Mammary microvascular endothelial cell (primary cell): ENCODE data around the gene DOCK3. TPM values are rescaled to one million over a fixed set of nuclear protein-coding genes. Genes with fewer than 3 reads are reported as not detected.

Experiments
- total RNA-seq: library from RNA; depleted of rRNA; stranded (reverse); fragments of >200 nt; gene quantifications from 2 replicates; pipeline ENCODE4 v1.2.3, GENCODE V29; 2015

The DOCK3 gene
- 0.07 and 0.15 TPM in 2 replicates for total RNA-seq

DNA sequence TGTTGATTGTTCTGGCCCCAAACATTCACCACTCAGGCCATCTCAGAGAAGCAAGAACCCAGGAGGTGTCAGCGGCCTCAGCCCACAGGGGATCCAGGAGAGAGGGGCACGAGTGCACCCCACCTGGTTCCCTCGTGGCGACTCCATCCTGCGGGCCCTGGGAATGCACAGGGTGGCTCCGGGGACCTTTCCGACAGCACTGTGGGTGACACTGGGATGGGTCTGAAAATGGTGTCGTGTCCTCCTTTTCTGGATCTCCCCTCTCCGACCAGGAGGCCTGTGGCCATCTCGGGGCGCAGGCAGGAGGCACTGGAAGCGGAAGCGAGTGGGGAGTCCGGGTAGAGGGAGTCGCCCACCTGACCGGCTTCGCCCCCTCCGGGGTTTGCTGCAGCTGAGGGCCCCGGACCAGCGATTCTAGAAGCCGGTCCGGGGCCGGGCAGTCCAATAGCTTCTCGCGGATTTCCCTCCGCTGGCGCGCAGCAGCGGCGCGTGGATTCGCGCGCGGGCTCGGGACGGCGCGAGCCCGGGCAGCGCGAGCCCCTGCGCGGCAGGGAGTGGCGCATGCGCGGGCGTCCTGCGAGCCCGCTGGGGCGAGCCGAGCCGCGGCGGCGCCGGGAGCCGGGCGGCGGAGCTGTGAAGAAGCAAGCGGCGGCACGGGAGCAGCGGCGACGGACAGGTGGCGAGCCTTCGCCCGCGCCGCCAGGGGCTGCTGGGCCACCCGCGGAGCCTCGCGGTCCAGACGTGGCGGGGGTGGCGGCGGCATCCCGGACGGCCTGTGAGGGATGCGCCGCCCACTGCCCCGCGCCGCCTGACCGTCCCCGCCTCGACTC is at the start of gene DOCK3:
Gene DOCK3, plus strand, starts transcription at position 579 of the 830 bp plus-strand sequence. CDS start 337 bp downstream, outside the sequence.

GRCh38 chr3:51384726-51385473 is 710.2 kb downstream of the DOCK3 start, which contains the start of gene MANF:
MANF (plus strand) TSS chr3:51385291; CDS start chr3:51385343, 52 bp downstream.

GRCh38 chr3:51391075-51391565 is 716.4 kb downstream of the DOCK3 start, which contains the start of gene RBM15B:
RBM15B (plus strand) TSS chr3:51391285; CDS start chr3:51391400, 115 bp downstream.

Other genes with a start within 250 kb of the DOCK3 start
- gene CACNA2D2, start 171.3 kb upstream of the DOCK3 start, total RNA-seq, result 0.05 TPM in 1 of 2 replicates, not detected in the other
- 0.74 and 0.80 TPM in 2 replicates for gene C3orf18, start 107.2 kb upstream of the DOCK3 start, total RNA-seq
- 8.0 and 9.3 TPM in 2 replicates for gene HEMK1, start 105.4 kb upstream of the DOCK3 start, total RNA-seq
- 0.20 and 0.33 TPM in 2 replicates for gene CISH, start 63.2 kb upstream of the DOCK3 start, total RNA-seq
- 23.4 and 33.9 TPM in 2 replicates for gene MAPKAPK3, start 57.8 kb upstream of the DOCK3 start, total RNA-seq